ENCODE measurements around the gene OR5D13. TPM values are rescaled to one million over a fixed set of nuclear protein-coding genes. Genes with fewer than 3 reads are reported as not detected.

OR5D13 gene
- total and polyA plus RNA-seq, 2 experiments from 2014 or later: not detected

DNA sequence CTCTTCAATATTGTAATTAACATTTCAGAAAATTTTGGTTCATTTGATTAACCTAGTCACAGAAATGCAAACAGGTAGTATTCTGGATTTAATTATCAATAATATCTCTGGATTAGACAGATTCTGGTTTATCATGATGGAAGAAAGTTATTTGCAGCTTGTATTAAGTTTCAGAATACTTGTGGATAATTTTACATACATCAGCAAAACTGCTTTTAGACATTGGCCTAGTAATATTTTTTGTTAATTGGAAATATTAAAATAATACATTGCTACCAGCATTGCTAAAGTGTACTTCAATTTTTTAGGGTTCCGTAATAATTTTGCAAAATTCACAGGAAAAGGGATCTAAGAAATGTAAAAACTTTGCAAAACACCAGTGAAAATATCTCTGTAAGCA, 18.4 kb downstream of the OR5D13 start (continued):
- TF ChIP-seq, protein P1, sequence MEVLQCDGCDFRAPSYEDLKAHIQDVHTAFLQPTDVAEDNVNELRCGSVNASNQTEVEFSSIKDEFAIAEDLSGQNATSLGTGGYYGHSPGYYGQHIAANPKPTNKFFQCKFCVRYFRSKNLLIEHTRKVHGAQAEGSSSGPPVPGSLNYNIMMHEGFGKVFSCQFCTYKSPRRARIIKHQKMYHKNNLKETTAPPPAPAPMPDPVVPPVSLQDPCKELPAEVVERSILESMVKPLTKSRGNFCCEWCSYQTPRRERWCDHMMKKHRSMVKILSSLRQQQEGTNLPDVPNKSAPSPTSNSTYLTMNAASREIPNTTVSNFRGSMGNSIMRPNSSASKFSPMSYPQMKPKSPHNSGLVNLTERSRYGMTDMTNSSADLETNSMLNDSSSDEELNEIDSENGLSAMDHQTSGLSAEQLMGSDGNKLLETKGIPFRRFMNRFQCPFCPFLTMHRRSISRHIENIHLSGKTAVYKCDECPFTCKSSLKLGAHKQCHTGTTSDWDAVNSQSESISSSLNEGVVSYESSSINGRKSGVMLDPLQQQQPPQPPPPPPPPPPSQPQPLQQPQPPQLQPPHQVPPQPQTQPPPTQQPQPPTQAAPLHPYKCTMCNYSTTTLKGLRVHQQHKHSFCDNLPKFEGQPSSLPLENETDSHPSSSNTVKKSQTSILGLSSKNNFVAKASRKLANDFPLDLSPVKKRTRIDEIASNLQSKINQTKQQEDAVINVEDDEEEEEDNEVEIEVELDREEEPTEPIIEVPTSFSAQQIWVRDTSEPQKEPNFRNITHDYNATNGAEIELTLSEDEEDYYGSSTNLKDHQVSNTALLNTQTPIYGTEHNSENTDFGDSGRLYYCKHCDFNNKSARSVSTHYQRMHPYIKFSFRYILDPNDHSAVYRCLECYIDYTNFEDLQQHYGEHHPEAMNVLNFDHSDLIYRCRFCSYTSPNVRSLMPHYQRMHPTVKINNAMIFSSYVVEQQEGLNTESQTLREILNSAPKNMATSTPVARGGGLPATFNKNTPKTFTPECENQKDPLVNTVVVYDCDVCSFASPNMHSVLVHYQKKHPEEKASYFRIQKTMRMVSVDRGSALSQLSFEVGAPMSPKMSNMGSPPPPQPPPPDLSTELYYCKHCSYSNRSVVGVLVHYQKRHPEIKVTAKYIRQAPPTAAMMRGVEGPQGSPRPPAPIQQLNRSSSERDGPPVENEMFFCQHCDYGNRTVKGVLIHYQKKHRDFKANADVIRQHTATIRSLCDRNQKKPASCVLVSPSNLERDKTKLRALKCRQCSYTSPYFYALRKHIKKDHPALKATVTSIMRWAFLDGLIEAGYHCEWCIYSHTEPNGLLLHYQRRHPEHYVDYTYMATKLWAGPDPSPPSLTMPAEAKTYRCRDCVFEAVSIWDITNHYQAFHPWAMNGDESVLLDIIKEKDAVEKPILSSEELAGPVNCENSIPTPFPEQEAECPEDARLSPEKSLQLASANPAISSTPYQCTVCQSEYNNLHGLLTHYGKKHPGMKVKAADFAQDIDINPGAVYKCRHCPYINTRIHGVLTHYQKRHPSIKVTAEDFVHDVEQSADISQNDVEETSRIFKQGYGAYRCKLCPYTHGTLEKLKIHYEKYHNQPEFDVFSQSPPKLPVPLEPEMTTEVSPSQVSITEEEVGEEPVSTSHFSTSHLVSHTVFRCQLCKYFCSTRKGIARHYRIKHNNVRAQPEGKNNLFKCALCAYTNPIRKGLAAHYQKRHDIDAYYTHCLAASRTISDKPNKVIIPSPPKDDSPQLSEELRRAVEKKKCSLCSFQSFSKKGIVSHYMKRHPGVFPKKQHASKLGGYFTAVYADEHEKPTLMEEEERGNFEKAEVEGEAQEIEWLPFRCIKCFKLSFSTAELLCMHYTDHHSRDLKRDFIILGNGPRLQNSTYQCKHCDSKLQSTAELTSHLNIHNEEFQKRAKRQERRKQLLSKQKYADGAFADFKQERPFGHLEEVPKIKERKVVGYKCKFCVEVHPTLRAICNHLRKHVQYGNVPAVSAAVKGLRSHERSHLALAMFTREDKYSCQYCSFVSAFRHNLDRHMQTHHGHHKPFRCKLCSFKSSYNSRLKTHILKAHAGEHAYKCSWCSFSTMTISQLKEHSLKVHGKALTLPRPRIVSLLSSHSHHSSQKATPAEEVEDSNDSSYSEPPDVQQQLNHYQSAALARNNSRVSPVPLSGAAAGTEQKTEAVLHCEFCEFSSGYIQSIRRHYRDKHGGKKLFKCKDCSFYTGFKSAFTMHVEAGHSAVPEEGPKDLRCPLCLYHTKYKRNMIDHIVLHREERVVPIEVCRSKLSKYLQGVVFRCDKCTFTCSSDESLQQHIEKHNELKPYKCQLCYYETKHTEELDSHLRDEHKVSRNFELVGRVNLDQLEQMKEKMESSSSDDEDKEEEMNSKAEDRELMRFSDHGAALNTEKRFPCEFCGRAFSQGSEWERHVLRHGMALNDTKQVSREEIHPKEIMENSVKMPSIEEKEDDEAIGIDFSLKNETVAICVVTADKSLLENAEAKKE (CRISPR knock-in tag; IDR thresholded peaks at IDR 0.05): no peak
- TF ChIP-seq ZNF331 (CRISPR knock-in tag; IDR thresholded peaks at IDR 0.05; ENCODE audit: low read depth) (no peak), JUNB (IDR thresholded peaks at IDR 0.05; ENCODE audit: unreplicated experiment) (no peak), ZNF114 (CRISPR knock-in tag; IDR thresholded peaks at IDR 0.05) (no peak), EZH2 (IDR thresholded peaks at IDR 0.05; ENCODE audit: low read depth, unreplicated experiment) (no peak), CREB1 (CRISPR knock-in tag; IDR thresholded peaks at IDR 0.05; ENCODE audit: low read depth) (no peak), NANOG (IDR thresholded peaks at IDR 0.05; ENCODE audit: borderline replicate concordance) (no peak)
- TF ChIP-seq, protein P2, sequence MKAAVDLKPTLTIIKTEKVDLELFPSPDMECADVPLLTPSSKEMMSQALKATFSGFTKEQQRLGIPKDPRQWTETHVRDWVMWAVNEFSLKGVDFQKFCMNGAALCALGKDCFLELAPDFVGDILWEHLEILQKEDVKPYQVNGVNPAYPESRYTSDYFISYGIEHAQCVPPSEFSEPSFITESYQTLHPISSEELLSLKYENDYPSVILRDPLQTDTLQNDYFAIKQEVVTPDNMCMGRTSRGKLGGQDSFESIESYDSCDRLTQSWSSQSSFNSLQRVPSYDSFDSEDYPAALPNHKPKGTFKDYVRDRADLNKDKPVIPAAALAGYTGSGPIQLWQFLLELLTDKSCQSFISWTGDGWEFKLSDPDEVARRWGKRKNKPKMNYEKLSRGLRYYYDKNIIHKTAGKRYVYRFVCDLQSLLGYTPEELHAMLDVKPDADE (IDR thresholded peaks at IDR 0.05): no peak

DNA sequence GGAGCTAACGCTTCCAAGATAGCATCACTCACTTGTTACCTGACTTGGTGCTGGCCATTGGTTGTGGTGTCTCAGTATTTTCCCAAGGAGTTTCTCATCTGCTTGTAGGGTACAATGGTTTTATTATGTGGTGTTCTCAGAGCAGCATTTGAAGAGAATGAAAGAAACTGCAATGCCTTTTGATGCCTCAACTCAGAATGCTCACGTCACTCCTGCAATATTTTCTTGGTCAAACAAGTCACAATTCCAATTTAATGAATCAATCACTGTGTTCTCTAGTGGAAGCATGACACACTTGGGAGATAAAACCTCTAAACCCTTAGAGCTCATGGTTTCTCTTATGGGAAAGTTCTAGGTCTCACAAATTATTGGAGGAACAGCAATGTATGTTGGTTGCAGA, 20.1 kb downstream of the OR5D13 start:
- no peak overlapping the region for H3K4me2 ChIP-seq
- TF ChIP-seq, protein P3, sequence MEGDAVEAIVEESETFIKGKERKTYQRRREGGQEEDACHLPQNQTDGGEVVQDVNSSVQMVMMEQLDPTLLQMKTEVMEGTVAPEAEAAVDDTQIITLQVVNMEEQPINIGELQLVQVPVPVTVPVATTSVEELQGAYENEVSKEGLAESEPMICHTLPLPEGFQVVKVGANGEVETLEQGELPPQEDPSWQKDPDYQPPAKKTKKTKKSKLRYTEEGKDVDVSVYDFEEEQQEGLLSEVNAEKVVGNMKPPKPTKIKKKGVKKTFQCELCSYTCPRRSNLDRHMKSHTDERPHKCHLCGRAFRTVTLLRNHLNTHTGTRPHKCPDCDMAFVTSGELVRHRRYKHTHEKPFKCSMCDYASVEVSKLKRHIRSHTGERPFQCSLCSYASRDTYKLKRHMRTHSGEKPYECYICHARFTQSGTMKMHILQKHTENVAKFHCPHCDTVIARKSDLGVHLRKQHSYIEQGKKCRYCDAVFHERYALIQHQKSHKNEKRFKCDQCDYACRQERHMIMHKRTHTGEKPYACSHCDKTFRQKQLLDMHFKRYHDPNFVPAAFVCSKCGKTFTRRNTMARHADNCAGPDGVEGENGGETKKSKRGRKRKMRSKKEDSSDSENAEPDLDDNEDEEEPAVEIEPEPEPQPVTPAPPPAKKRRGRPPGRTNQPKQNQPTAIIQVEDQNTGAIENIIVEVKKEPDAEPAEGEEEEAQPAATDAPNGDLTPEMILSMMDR (conservative IDR thresholded peaks at IDR 0.05; ENCODE audit: low read depth in 2 of 2): no peak
- TF ChIP-seq NANOG (IDR thresholded peaks at IDR 0.05; ENCODE audit: borderline replicate concordance) (no peak), ZNF114 (CRISPR knock-in tag; IDR thresholded peaks at IDR 0.05) (no peak), ZNF331 (CRISPR knock-in tag; IDR thresholded peaks at IDR 0.05; ENCODE audit: low read depth) (no peak)
- H3K27ac Mint-ChIP-seq: no peak overlapping the region
- ATAC-seq (no peak), DNase-seq (ENCODE audit: low spot score) (no peak)
- peaks cover 76% of the 10 kb centered on the region for H3K9me3 Mint-ChIP-seq
- no peak overlapping the region for H3K4me3 Mint-ChIP-seq
- no peaks in the 10 kb centered on the region for H4K20me1 ChIP-seq (replicated peaks; ENCODE audit: insufficient read depth)
- H3K27me3 ChIP-seq (ENCODE audit: insufficient read depth): no peaks in the 10 kb centered on the region
- H3K36me3 Mint-ChIP-seq (ENCODE audit: low read depth): peaks cover 5% of the 10 kb centered on the region
- H3K4me3 ChIP-seq: no peak overlapping the region
- H3K4me1 Mint-ChIP-seq: no peaks in the 10 kb centered on the region
- H3F3A ChIP-seq (replicated peaks; ENCODE audit: low read depth): no peaks in the 10 kb centered on the region
- H3K79me2 ChIP-seq (replicated peaks; ENCODE audit: insufficient read depth): no peaks in the 10 kb centered on the region
- H3K27me3 Mint-ChIP-seq (ENCODE audit: insufficient read depth, low read depth, poor library complexity): peaks cover 2% of the 10 kb centered on the region
- H3K36me3 ChIP-seq (ENCODE audit: insufficient read depth): no peaks in the 10 kb centered on the region
- H2AFZ ChIP-seq: no peak overlapping the region
- no peaks in the 10 kb centered on the region for H3K4me1 ChIP-seq (ENCODE audit: insufficient read depth)
- H3K9me2 ChIP-seq (ENCODE audit: insufficient read depth): no peaks in the 10 kb centered on the region
- H3K27ac ChIP-seq (ENCODE audit: low read depth): no peak overlapping the region
